Gastroesophageal sphincter (tissue), 4 donors: ENCODE measurements around the gene WNT5B. TPM values are rescaled to one million over a fixed set of nuclear protein-coding genes. Genes with fewer than 3 reads are reported as not detected.

Experiments
- ATAC-seq: fragments of 150-250 bp; one replicate; pipeline ENCODE4 v1.9.1; 2016; ENCODE audit warnings: mild to moderate bottlenecking, moderate library complexity
- H3K27ac ChIP-seq, 4 donors: fragments of 200-600 bp; sonication (generic) in 3 of 4; 1 replicate in 3 of 4; 2 replicates in 1 of 4; pipeline ENCODE4 v1.5.1; 2016 to 2019
- H3K27me3 ChIP-seq: fragments of 200-600 bp; sonication (generic); one replicate; pipeline ENCODE4 v1.5.1; 2019
- H3K36me3 ChIP-seq, 2 donors: fragments of 200-600 bp; sonication (generic); one replicate each; pipeline ENCODE4 v1.5.1; 2019; ENCODE audit warnings: control low read depth in 1 of 2
- H3K4me1 ChIP-seq, 3 donors: fragments of 200-600 bp; sonication (generic); 1 replicate in 2 of 3; 2 replicates in 1 of 3; pipeline ENCODE4 v1.5.1; 2016 to 2019; ENCODE audit warnings: control low read depth in 2 of 3
- H3K4me3 ChIP-seq, 2 donors: fragments of 200-600 bp; sonication (generic); one replicate each; pipeline ENCODE4 v1.5.1; 2019; ENCODE audit warnings: mild to moderate bottlenecking in 1 of 2, moderate library complexity in 1 of 2
- H3K9me3 ChIP-seq, 3 donors: fragments of 200-600 bp; sonication (generic); one replicate each; pipeline ENCODE4 v1.5.1; 2017 to 2019; ENCODE audit warnings: control low read depth in 2 of 3
- EP300 ChIP-seq: sonication (generic); formaldehyde crosslinking; IDR thresholded peaks from one replicate; pipeline ENCODE4 v1.6.1; 2017; ENCODE audit warnings: antibody characterized with exemption, mild to moderate bottlenecking
- POLR2A ChIP-seq, 2 donors: fragments of 450-650 bp; IDR thresholded peaks; one replicate each; pipeline ENCODE4 v1.6.1; 2017; ENCODE audit warnings: antibody characterized with exemption in 2 of 2, mild to moderate bottlenecking in 2 of 2, moderate library complexity in 1 of 2
- POLR2AphosphoS5 ChIP-seq: sonication (generic); formaldehyde crosslinking; IDR thresholded peaks from one replicate; pipeline ENCODE4 v1.6.1; 2017; ENCODE audit warnings: antibody characterized with exemption
- WGBS, 2 donors: methylation state at CpG; one replicate each; pipeline ENCODE4 v1.1.5; 2018; ENCODE audit warnings: low coverage in 1 of 2; 5-methylcytosine and 5-hydroxymethylcytosine counted together
- total RNA-seq, 4 donors: library from RNA; depleted of rRNA; stranded (reverse); fragments of >200 nt; gene quantifications; one replicate each; pipeline ENCODE4 v1.1.0, GENCODE V29; 2016
- TF ChIP-seq, protein P1 (sequence below), 4 experiments: fragments of 200-600 bp in 2 of 4; fragments of 450-650 bp in 2 of 4; sonication (generic) in 1 of 4; IDR thresholded peaks; one replicate each; pipeline ENCODE4 v1.5.1; 2017 to 2019; ENCODE audit warnings: antibody characterized with exemption in 4 of 4, mild to moderate bottlenecking in 2 of 4, moderate library complexity in 2 of 4

Gene WNT5B
- total RNA-seq, 4 donors from 2014 or later, result 9.4 to 76.5 (median 26.3) TPM

DNA sequence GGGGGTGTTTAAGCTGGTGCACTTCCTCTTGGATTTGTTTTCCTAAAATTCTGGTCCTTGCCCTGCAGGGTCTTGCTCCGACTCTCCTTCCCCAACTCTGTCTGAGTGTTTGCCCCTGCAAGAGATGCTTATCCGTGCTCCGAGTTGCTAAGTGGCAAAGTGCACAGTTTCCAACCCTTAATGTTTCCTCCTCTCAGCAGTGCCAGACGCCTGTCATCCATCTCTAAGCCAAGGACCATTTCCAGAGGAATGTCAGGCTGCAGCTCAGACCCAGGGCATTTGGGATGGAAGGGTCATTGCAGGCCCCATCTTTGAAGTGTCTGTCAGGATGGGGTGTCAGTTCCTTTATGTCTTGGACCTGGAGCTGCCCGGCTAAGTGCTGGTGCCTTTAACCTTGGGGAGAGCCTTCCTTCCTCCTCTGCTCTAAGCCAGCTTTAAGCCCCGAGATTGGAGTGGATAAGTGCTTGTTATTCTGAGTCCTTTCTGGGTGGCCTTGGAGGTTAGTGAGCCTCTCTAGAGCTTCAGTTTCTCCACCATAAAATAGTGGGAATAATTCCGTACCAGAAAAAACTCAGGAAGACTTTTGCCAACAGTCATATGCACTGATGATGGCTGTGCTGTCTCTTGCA lies 15.0 kb downstream of the WNT5B start:
- H3K36me3 ChIP-seq, result peaks cover 0 to 49% of the 10 kb centered on the region in 2 donors
- no peaks in the 10 kb centered on the region for H3K9me3 ChIP-seq
- no peak for TF ChIP-seq EP300
- TF ChIP-seq, protein P1, sequence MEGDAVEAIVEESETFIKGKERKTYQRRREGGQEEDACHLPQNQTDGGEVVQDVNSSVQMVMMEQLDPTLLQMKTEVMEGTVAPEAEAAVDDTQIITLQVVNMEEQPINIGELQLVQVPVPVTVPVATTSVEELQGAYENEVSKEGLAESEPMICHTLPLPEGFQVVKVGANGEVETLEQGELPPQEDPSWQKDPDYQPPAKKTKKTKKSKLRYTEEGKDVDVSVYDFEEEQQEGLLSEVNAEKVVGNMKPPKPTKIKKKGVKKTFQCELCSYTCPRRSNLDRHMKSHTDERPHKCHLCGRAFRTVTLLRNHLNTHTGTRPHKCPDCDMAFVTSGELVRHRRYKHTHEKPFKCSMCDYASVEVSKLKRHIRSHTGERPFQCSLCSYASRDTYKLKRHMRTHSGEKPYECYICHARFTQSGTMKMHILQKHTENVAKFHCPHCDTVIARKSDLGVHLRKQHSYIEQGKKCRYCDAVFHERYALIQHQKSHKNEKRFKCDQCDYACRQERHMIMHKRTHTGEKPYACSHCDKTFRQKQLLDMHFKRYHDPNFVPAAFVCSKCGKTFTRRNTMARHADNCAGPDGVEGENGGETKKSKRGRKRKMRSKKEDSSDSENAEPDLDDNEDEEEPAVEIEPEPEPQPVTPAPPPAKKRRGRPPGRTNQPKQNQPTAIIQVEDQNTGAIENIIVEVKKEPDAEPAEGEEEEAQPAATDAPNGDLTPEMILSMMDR (IDR thresholded peaks at IDR 0.05), result no peak
- TF ChIP-seq POLR2A (IDR thresholded peaks at IDR 0.05), result no peak
- TF ChIP-seq POLR2AphosphoS5, result no peak
- no peak for ATAC-seq
- no peaks in the 10 kb centered on the region for H3K27me3 ChIP-seq
- H3K4me3 ChIP-seq, result no peak overlapping the region
- H3K27ac ChIP-seq, result peak overlapping the region in 3 of 4 donors; percentile 46 to 64 (median 61)
- 17 to 20% methylated on average over 4 to 6 of the region's 7 CpGs for WGBS, 2 donors
- peaks cover 3 to 66% (median 14%) of the 10 kb centered on the region in 3 donors for H3K4me1 ChIP-seq

DNA sequence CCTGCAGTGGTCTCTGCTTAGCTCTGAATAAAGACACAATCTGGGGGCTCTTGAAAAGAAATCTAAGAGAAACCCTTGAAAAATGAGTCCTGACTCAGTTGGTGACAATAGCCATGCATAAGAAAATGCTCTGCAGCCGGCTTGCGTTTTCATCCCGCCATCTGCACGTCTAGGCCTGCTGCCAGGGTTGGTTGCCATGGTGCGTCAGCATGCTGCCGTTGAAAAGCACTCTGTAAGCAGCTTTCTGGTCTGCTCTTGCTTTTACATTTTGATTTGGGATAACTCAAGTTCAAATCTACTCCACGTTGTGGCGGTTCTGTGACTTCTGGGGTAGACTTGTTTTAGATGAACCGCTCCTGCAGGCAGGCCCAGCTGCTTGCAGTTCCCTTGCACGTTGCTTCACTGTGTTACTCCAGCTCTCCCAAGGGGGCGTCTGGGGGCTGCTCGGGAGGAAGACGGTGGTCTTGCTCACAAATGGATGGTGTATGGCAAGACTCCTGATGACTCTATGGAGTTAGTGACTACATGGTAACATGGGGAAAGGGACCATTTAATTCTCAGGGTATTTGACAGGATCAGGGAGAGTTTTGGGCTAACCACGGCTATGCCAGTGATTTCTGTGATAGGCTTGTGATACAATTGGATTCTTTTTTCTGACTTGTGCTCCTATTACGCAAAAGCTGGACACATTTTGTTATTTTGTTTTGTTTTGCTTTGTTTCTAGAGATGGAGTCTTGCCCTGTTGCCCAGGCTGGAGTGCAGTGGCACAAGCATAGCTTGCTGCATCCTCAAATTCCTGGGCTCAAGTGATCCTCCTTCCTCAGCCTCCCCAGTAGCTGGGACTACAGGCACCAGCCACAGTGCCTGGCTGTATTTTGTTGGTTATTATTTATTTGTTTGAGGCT lies 15.8 kb downstream of the WNT5B start:
- Histone ChIP-seq H3K36me3 (peaks cover 0 to 44% of the 10 kb centered on the region in 2 donors), H3K27ac (peak overlapping the region; percentile 11 to 68 (median 62)), H3K27me3 (no peaks in the 10 kb centered on the region), H3K9me3 (no peaks in the 10 kb centered on the region), H3K4me3 (no peak overlapping the region), H3K4me1 (peaks cover 3 to 73% (median 18%) of the 10 kb centered on the region in 3 donors)
- peak; percentile 31 for TF ChIP-seq POLR2AphosphoS5
- TF ChIP-seq, protein P1 (IDR thresholded peaks at IDR 0.05), result no peak
- 17 to 19% methylated on average over 8 to 12 of the region's 15 CpGs for WGBS, 2 donors
- peak; percentile 80 for ATAC-seq

DNA sequence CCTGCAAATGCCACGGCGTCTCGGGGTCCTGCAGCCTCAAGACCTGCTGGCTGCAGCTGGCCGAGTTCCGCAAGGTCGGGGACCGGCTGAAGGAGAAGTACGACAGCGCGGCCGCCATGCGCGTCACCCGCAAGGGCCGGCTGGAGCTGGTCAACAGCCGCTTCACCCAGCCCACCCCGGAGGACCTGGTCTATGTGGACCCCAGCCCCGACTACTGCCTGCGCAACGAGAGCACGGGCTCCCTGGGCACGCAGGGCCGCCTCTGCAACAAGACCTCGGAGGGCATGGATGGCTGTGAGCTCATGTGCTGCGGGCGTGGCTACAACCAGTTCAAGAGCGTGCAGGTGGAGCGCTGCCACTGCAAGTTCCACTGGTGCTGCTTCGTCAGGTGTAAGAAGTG lies 16.8 kb downstream of the WNT5B start:
- peak overlapping the region in 3 of 4 donors; percentile 29 to 64 (median 61) for H3K27ac ChIP-seq
- WGBS, 2 donors, result 94% methylated on average over 6 of the region's 29 CpGs; no CpG with 5 or more reads in 1 of the 2 donors
- ATAC-seq, result no peak
- H3K4me3 ChIP-seq, result no peak overlapping the region
- H3K4me1 ChIP-seq, result peaks cover 8 to 73% (median 29%) of the 10 kb centered on the region in 3 donors
- TF ChIP-seq POLR2A (IDR thresholded peaks at IDR 0.05) (no peak), POLR2AphosphoS5 (no peak), EP300 (no peak)
- TF ChIP-seq, protein P1 (IDR thresholded peaks at IDR 0.05), result no peak
- H3K36me3 ChIP-seq, result peaks cover 0 to 34% of the 10 kb centered on the region in 2 donors
- no peaks in the 10 kb centered on the region for H3K9me3 ChIP-seq
- no peaks in the 10 kb centered on the region for H3K27me3 ChIP-seq

DNA sequence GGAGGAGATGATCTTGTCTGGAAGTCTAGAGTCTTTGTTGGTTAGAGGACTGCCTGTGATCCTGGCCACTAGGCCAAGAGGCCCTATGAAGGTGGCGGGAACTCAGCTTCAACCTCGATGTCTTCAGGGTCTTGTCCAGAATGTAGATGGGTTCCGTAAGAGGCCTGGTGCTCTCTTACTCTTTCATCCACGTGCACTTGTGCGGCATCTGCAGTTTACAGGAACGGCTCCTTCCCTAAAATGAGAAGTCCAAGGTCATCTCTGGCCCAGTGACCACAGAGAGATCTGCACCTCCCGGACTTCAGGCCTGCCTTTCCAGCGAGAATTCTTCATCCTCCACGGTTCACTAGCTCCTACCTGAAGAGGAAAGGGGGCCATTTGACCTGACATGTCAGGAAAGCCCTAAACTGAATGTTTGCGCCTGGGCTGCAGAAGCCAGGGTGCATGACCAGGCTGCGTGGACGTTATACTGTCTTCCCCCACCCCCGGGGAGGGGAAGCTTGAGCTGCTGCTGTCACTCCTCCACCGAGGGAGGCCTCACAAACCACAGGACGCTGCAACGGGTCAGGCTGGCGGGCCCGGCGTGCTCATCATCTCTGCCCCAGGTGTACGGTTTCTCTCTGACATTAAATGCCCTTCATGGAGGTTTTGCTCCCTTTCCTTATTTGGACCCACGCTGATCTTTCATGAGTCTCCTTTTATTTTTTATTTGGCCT lies 17.7 kb downstream of the WNT5B start:
- H3K9me3 ChIP-seq, result no peaks in the 10 kb centered on the region
- H3K4me1 ChIP-seq, result peaks cover 9 to 73% (median 30%) of the 10 kb centered on the region in 3 donors
- H3K36me3 ChIP-seq, result peaks cover 0 to 33% of the 10 kb centered on the region in 2 donors
- H3K27me3 ChIP-seq, result no peaks in the 10 kb centered on the region
- H3K4me3 ChIP-seq, result no peak overlapping the region
- peak overlapping the region in 2 of 4 donors; percentile 61 to 64 for H3K27ac ChIP-seq
- TF ChIP-seq, protein P1 (IDR thresholded peaks at IDR 0.05), result no peak
- no peak for TF ChIP-seq EP300
- no peak for TF ChIP-seq POLR2A (IDR thresholded peaks at IDR 0.05)
- TF ChIP-seq POLR2AphosphoS5, result no peak
- ATAC-seq, result no peak
- WGBS, 2 donors, result 73 to 77% methylated on average over 8 to 20 of the region's 21 CpGs
